ENCODE data around the gene THSD4. TPM values are rescaled to one million over a fixed set of nuclear protein-coding genes. Genes with fewer than 3 reads are reported as not detected.

The THSD4 gene
- total RNA-seq, 1 experiment from 2014 or later = 65.4 TPM

- ATAC-seq (no peak), DNase-seq (ENCODE audit: low read depth, low spot score) (no peak)
- Histone ChIP-seq H3K36me3 (ENCODE audit: control insufficient read depth, insufficient read depth, low read length) (no peaks in the 10 kb centered on the region), H3K27ac (ENCODE audit: low read length) (no peak overlapping the region), H3K4me1 (ENCODE audit: control insufficient read depth, insufficient read depth, low read length) (no peaks in the 10 kb centered on the region; the same call in 1 of the 2 replicates), H3K27me3 (ENCODE audit: control insufficient read depth, insufficient read depth, low read length) (no peaks in the 10 kb centered on the region), H3K9me3 (ENCODE audit: control insufficient read depth, insufficient read depth, low read depth, low read length) (no peaks in the 10 kb centered on the region), H3K4me3 (ENCODE audit: low read depth in 2 of 2, low read length in 2 of 2) (no peak overlapping the region)
- in situ Hi-C loops (cut with HindIII; ENCODE audit: low pct_unique_long_range_greater_than_20kb, low sequenced_read_pairs) = no loop called here
- intact Hi-C loops (cut with micrococcal nuclease; ENCODE audit: unreplicated experiment) = no loop called here
- TF ChIP-seq SIN3A (IDR thresholded peaks at IDR 0.05; ENCODE audit: borderline replicate concordance, insufficient read depth, low read depth, low read length) = no peak
- no peak for TF ChIP-seq TCF7L2 (IDR thresholded peaks at IDR 0.05; ENCODE audit: low read depth, low read length)
- no peak for TF ChIP-seq POLR2AphosphoS5 (IDR thresholded peaks at IDR 0.05; ENCODE audit: low read depth, low read length)
- TF ChIP-seq REST (IDR thresholded peaks at IDR 0.05; ENCODE audit: insufficient read depth in 1 of 2, low read depth in 2 of 2, low read length in 1 of 2) = no peak
- no peak for TF ChIP-seq CTCF (IDR thresholded peaks at IDR 0.05)
- BruUV-seq (replicated peaks) = no TSS peak
- POLR2A ChIA-PET = interaction anchor here (0.6 kb wide), 1 partner anchor 173 kb away, joined by 3 read pairs; no protein-coding TSS in a partner anchor
- CTCF ChIA-PET = no interaction called here
These were observed 123.7 kb downstream of the THSD4 start for GRCh38 chr15:71238926-71239325.

GRCh38 chr15:71239592-71240364 lies 124.5 kb downstream of the THSD4 start:
- Histone ChIP-seq H3K27ac (ENCODE audit: low read length) (no peak overlapping the region), H3K4me3 (ENCODE audit: low read depth in 2 of 2, low read length in 2 of 2) (no peak overlapping the region), H3K27me3 (ENCODE audit: control insufficient read depth, insufficient read depth, low read length) (no peaks in the 10 kb centered on the region), H3K9me3 (ENCODE audit: control insufficient read depth, insufficient read depth, low read depth, low read length) (no peaks in the 10 kb centered on the region), H3K4me1 (ENCODE audit: control insufficient read depth, insufficient read depth, low read length) (no peaks in the 10 kb centered on the region; the same call in 1 of the 2 replicates), H3K36me3 (ENCODE audit: control insufficient read depth, insufficient read depth, low read length) (no peaks in the 10 kb centered on the region)
- ATAC-seq = no peak
- CTCF ChIA-PET = interaction anchor here (0.6 kb wide), 1 partner anchor 599 kb away, joined by 3 read pairs; no protein-coding TSS in a partner anchor
- in situ Hi-C loops (cut with HindIII; ENCODE audit: low pct_unique_long_range_greater_than_20kb, low sequenced_read_pairs) = no loop called here
- no TSS peak for BruUV-seq (replicated peaks)
- no peak for TF ChIP-seq SIN3A (IDR thresholded peaks at IDR 0.05; ENCODE audit: borderline replicate concordance, insufficient read depth, low read depth, low read length)
- TF ChIP-seq TCF7L2 (IDR thresholded peaks at IDR 0.05; ENCODE audit: low read depth, low read length) = no peak
- TF ChIP-seq CTCF (IDR thresholded peaks at IDR 0.05) = no peak
- TF ChIP-seq REST (IDR thresholded peaks at IDR 0.05; ENCODE audit: insufficient read depth in 1 of 2, low read depth in 2 of 2, low read length in 1 of 2) = no peak
- no peak for TF ChIP-seq POLR2AphosphoS5 (IDR thresholded peaks at IDR 0.05; ENCODE audit: low read depth, low read length)
- no peak for DNase-seq (ENCODE audit: low read depth, low spot score)
- POLR2A ChIA-PET = interaction anchor here (0.6 kb wide), 1 partner anchor 89 kb away, joined by 4 read pairs; no protein-coding TSS in a partner anchor
- intact Hi-C loops (cut with micrococcal nuclease; ENCODE audit: unreplicated experiment) = no loop called here
